ENCODE results near the gene C11orf58.

C11orf58 gene

DNA sequence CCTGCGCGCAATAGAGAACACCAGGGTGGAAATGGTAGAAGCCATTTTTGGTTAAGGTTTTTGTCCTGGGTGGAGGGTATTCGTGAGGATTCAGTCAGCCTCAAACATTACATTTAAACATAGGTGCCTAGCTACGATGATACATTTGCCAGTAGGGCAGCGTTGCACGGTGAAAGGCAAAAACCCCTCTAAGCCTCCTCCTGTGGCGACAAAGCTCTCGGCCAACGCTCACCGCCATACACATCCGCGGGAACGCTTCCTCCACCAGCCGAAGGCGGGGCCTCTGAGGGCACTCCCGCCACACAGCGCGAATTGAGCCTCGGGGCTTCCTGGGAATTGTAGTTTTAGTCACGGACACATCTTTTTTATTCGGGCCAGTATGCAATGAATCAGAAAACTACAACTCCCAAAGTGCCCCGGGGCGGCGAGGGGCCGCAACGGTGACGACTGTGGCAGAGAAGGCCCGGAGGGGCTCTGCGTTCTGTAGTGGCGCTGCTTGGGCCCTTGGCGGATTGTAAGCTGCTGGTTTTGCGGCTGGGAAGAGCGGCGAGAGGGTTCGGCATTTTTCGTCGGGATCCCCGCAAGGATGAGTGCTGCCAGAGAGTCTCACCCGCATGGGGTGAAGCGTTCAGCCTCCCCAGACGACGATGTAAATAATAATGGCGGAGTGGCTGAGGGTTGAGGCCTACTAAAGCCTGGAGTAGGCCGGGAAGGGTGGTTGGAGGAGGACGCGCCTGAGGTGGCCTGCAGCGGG, at the start of gene C11orf58:
C11orf58 (plus strand) TSS at position 455 of the 754 bp plus-strand sequence; CDS start at position 587, 132 bp downstream.
- TF ChIP-seq, protein P1, sequence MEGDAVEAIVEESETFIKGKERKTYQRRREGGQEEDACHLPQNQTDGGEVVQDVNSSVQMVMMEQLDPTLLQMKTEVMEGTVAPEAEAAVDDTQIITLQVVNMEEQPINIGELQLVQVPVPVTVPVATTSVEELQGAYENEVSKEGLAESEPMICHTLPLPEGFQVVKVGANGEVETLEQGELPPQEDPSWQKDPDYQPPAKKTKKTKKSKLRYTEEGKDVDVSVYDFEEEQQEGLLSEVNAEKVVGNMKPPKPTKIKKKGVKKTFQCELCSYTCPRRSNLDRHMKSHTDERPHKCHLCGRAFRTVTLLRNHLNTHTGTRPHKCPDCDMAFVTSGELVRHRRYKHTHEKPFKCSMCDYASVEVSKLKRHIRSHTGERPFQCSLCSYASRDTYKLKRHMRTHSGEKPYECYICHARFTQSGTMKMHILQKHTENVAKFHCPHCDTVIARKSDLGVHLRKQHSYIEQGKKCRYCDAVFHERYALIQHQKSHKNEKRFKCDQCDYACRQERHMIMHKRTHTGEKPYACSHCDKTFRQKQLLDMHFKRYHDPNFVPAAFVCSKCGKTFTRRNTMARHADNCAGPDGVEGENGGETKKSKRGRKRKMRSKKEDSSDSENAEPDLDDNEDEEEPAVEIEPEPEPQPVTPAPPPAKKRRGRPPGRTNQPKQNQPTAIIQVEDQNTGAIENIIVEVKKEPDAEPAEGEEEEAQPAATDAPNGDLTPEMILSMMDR (conservative IDR thresholded peaks at IDR 0.05; ENCODE audit: control insufficient read depth, insufficient read depth, low read depth, low read length): no peak
- DNase-seq (ENCODE audit: low read depth): peak; percentile 95
- H3K4me3 ChIP-seq (ENCODE audit: control insufficient read depth, low read depth, low read length): peak within 1 kb of the TSS; percentile 97

DNA sequence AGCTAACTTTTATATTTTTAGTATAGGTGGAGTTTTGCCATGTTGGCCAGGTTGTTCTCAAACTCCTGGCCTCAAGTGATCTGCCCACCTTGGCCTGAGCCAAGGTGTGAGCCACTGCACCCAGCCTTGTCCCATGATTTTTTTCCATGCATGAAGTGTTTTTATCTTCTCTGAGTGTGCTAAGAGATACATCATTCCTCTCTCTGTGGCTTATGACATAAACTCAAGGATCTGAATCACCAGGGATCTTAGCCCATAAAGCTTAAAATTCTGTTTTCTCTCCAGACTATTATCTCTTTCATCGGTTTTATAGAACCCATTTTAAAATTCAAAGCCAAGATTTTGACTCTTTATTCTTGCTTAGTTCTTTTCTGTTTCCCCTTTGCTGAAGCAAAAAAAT, 48.4 kb upstream of the C11orf58 start:
- DNase-seq (ENCODE audit: low read depth): no peak
- TF ChIP-seq, protein P1 (conservative IDR thresholded peaks at IDR 0.05; ENCODE audit: control insufficient read depth, insufficient read depth, low read depth, low read length): no peak
- H3K4me3 ChIP-seq (ENCODE audit: control insufficient read depth, low read depth, low read length): no peak overlapping the region

DNA sequence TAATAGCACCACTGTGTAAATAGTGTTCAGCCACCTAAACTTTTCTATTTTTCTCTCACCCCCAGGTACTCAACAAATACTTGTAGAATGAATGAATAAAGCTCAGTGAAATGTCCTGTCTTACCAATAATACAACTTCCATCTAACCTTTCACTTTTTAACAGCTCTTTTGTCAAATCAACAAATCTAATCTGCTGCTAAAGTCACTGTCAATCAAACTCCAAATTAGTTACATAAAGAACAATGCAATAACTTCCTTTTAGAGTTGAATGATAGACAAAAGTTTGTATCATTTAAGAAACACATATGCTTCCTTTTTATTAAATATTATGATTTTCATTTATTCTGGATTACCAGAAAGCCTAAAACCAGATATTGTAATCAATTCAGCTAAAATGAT, 34.7 kb upstream of the C11orf58 start:
- no peak for DNase-seq (ENCODE audit: low read depth)
- TF ChIP-seq, protein P1 (conservative IDR thresholded peaks at IDR 0.05; ENCODE audit: control insufficient read depth, insufficient read depth, low read depth, low read length): no peak
- H3K4me3 ChIP-seq (ENCODE audit: control insufficient read depth, low read depth, low read length): no peak overlapping the region

DNA sequence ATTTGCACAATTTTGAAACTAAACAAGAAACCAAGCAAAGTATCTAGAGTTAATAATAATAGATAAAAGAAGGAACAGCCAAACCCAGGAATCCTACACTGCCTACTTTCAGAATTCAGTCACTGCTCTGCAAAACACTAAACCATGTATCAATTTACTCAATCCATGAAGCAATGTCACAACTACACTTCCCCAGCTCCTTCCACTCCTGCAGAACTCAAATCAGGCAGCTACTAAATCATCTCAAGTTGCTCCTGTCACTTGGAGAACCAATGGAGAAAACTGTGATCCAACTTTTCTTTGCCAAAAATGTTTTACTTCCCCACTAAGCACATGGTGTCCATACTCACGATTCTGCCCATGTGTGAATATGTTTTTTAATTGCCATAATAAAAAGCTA, 24.9 kb upstream of the C11orf58 start:
- TF ChIP-seq, protein P1 (conservative IDR thresholded peaks at IDR 0.05; ENCODE audit: control insufficient read depth, insufficient read depth, low read depth, low read length): no peak
- no peak overlapping the region for H3K4me3 ChIP-seq (ENCODE audit: control insufficient read depth, low read depth, low read length)
- DNase-seq (ENCODE audit: low read depth): no peak

DNA sequence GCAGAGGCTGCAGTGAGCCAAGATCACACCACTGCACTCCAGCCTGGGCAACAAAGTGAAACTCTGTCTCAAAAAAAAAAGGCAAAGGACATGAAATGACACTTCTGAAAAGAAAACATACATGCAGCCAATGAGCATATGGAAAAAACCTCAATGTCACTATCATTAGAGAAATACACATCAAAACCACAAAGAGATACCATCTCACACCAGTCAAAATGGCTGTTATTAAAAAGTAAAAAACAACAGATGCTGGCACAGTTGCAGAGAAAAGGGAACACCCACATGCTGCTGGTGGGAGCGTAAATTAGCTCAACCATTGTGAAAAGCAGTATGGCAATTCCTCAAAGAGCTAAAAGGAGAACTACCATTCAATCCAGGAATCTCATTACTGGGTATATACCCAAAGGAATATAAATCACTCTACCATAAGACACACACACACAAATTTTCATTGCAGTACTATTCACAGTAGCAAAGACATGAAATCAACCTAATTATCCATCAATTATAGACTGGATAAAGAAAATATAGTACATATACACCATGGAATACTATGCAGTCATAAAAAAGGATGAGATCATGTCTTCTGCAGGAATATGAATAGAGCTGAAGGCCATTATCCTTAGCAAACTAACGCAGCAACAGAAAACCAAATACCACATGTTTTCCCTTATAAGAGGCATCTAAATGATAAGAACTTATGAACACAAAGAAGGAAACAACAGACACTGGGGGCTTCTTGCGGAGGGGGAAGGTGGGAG, 15.7 kb upstream of the C11orf58 start:
- H3K4me3 ChIP-seq (ENCODE audit: control insufficient read depth, low read depth, low read length): no peak overlapping the region
- no peak for DNase-seq (ENCODE audit: low read depth)
- TF ChIP-seq, protein P1 (conservative IDR thresholded peaks at IDR 0.05; ENCODE audit: control insufficient read depth, insufficient read depth, low read depth, low read length): no peak

DNA sequence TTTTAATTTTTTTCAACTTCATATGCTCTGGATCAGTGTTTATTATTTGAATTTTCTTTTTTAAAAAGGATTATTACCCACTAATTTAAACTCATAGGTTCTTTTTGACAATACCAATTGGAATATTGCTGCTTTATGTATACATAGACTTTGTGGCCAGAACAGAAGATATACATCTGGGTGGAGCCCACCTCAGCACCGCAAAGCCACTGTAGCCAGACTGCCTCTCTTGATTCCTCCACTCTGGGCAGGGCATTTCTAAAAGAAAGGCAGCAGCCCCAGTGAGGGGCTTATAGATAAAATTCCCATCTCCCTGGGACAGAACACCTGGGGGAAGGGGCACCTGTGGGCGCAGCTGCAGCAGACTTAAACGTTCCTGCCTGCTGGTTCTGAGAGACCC, 10.6 kb upstream of the C11orf58 start:
- TF ChIP-seq, protein P1 (conservative IDR thresholded peaks at IDR 0.05; ENCODE audit: control insufficient read depth, insufficient read depth, low read depth, low read length): no peak
- no peak for DNase-seq (ENCODE audit: low read depth)
- H3K4me3 ChIP-seq (ENCODE audit: control insufficient read depth, low read depth, low read length): no peak overlapping the region
